Measurements from ENCODE around the gene NARF. TPM values are rescaled to one million over a fixed set of nuclear protein-coding genes. Genes with fewer than 3 reads are reported as not detected.

NARF gene
- polyA plus RNA-seq, 1 donor (not counting 4 experiments of a cell fraction or from before 2014, with no cell fraction given): 36.8 TPM

DNA sequence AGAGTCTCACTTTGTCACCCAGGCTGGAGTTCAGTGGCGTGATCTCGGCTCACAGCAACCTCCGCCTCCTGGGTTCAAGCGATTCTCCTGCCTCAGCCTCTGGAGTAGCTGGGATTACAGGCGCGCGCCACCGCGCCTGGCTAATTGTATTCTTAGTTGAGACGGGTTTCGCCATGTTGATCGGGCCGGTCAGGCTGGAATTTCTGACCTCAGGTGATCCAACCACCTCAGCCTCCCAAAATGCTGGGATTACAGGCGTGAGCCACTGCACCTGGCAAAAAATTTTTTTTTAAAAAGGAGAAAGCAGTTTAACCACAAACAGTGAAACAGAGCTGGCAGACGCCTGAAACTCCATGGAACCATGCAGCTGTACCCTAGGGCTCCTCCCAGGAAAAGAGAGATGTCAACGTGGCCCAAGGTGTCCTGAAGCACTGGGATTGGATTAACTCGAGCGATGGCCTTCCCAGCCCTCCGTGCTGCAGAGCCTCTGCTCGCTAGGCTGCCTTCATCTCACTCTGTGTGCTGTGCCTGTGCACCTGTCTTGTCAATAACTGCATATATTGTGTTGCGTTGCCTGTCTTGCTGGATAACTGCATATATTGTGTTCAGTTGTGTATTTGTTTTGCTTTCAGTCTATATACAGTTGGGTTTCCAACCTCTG is 31.4 kb downstream of the NARF start:
- no peaks in the 10 kb centered on the region for H3K27me3 ChIP-seq (ENCODE audit: control insufficient read depth, extremely low read depth, insufficient read depth, low read length)
- peaks cover 27% of the 10 kb centered on the region for H3K4me1 ChIP-seq (ENCODE audit: control insufficient read depth, extremely low read depth, insufficient read depth, low read length)
- peaks cover 0 to 5% of the 10 kb centered on the region in 2 experiments for H3K36me3 ChIP-seq (ENCODE audit: control insufficient read depth in 2 of 2, extremely low read depth in 1 of 2, insufficient read depth in 2 of 2, low read length in 2 of 2)
- DNase-seq (ENCODE audit: low read depth, low spot score) (no peak), FAIRE-seq (no peak)
- H3K9ac ChIP-seq (ENCODE audit: control insufficient read depth, extremely low read depth, insufficient read depth, low read length): no peak overlapping the region
- dilution Hi-C loops (cut with MboI; ENCODE audit: extremely low pct_ligation_motif_present, low sequenced_read_pairs): no loop called here
- no peaks in the 10 kb centered on the region for H4K20me1 ChIP-seq (ENCODE audit: control insufficient read depth, extremely low read depth, insufficient read depth, low read length)
- no peak overlapping the region for H3K4me3 ChIP-seq (ENCODE audit: control insufficient read depth in 2 of 3, extremely low read depth in 1 of 3, insufficient read depth in 2 of 3, low read depth in 1 of 3, low read length in 3 of 3)
- H3K9me3 ChIP-seq (ENCODE audit: control insufficient read depth, low read depth, low read length): no peaks in the 10 kb centered on the region
- TF ChIP-seq EZH2 (IDR thresholded peaks at IDR 0.05; ENCODE audit: low read length): no peak
- TF ChIP-seq, protein P1, sequence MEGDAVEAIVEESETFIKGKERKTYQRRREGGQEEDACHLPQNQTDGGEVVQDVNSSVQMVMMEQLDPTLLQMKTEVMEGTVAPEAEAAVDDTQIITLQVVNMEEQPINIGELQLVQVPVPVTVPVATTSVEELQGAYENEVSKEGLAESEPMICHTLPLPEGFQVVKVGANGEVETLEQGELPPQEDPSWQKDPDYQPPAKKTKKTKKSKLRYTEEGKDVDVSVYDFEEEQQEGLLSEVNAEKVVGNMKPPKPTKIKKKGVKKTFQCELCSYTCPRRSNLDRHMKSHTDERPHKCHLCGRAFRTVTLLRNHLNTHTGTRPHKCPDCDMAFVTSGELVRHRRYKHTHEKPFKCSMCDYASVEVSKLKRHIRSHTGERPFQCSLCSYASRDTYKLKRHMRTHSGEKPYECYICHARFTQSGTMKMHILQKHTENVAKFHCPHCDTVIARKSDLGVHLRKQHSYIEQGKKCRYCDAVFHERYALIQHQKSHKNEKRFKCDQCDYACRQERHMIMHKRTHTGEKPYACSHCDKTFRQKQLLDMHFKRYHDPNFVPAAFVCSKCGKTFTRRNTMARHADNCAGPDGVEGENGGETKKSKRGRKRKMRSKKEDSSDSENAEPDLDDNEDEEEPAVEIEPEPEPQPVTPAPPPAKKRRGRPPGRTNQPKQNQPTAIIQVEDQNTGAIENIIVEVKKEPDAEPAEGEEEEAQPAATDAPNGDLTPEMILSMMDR (optimal IDR thresholded peaks at IDR 0.05 in 1 of 3, IDR thresholded peaks at IDR 0.05 in 1 of 3, conservative IDR thresholded peaks at IDR 0.05 in 1 of 3; ENCODE audit: extremely low read depth in 1 of 3, insufficient read depth in 2 of 3, low read length in 3 of 3): no peak
- H3K79me2 ChIP-seq (ENCODE audit: control insufficient read depth, insufficient read depth, low read length): no peaks in the 10 kb centered on the region
- H3K27ac ChIP-seq (ENCODE audit: control insufficient read depth, insufficient read depth, low read length): no peak overlapping the region
- H2AFZ ChIP-seq (ENCODE audit: control insufficient read depth, low read length): no peak overlapping the region
- H3K4me2 ChIP-seq (ENCODE audit: control insufficient read depth, extremely low read depth, insufficient read depth, low read depth, low read length): no peak overlapping the region
- H3K9me1 ChIP-seq (ENCODE audit: control insufficient read depth, extremely low read depth, insufficient read depth, low read length): no peaks in the 10 kb centered on the region

GRCh38 chr17:82490512-82491195 is 32.1 kb downstream of the NARF start:
- Histone ChIP-seq H3K9ac (ENCODE audit: control insufficient read depth, extremely low read depth, insufficient read depth, low read length) (no peak overlapping the region), H3K4me3 (ENCODE audit: control insufficient read depth in 2 of 3, extremely low read depth in 1 of 3, insufficient read depth in 2 of 3, low read depth in 1 of 3, low read length in 3 of 3) (no peak overlapping the region), H3K9me1 (ENCODE audit: control insufficient read depth, extremely low read depth, insufficient read depth, low read length) (no peaks in the 10 kb centered on the region), H3K4me2 (ENCODE audit: control insufficient read depth, extremely low read depth, insufficient read depth, low read depth, low read length) (no peak overlapping the region), H3K36me3 (ENCODE audit: control insufficient read depth in 2 of 2, extremely low read depth in 1 of 2, insufficient read depth in 2 of 2, low read length in 2 of 2) (peaks cover 0 to 2% of the 10 kb centered on the region in 2 experiments), H3K4me1 (ENCODE audit: control insufficient read depth, extremely low read depth, insufficient read depth, low read length) (peaks cover 31% of the 10 kb centered on the region), H3K9me3 (ENCODE audit: control insufficient read depth, low read depth, low read length) (no peaks in the 10 kb centered on the region), H4K20me1 (ENCODE audit: control insufficient read depth, extremely low read depth, insufficient read depth, low read length) (no peaks in the 10 kb centered on the region), H3K79me2 (ENCODE audit: control insufficient read depth, insufficient read depth, low read length) (no peaks in the 10 kb centered on the region), H3K27ac (ENCODE audit: control insufficient read depth, insufficient read depth, low read length) (no peak overlapping the region), H3K27me3 (ENCODE audit: control insufficient read depth, extremely low read depth, insufficient read depth, low read length) (no peaks in the 10 kb centered on the region), H2AFZ (ENCODE audit: control insufficient read depth, low read length) (no peak overlapping the region)
- no peak for FAIRE-seq
- TF ChIP-seq, protein P1 (optimal IDR thresholded peaks at IDR 0.05 in 1 of 3, IDR thresholded peaks at IDR 0.05 in 1 of 3, conservative IDR thresholded peaks at IDR 0.05 in 1 of 3; ENCODE audit: extremely low read depth in 1 of 3, insufficient read depth in 2 of 3, low read length in 3 of 3): no peak
- no peak for TF ChIP-seq EZH2 (IDR thresholded peaks at IDR 0.05; ENCODE audit: low read length)
- dilution Hi-C loops (cut with MboI; ENCODE audit: extremely low pct_ligation_motif_present, low sequenced_read_pairs): no loop called here
- no peak for DNase-seq (ENCODE audit: low read depth, low spot score)

Measured in keratinocyte (primary cell).